GM12872 (cell line): ENCODE data around the gene SLC35A2.

Source experiments
- CTCF ChIP-seq: IDR thresholded peaks from 3 replicates; pipeline ENCODE4 v1.5.1; 2011; ENCODE audit warnings: low read depth, mild to moderate bottlenecking, low read length, moderate library complexity; ENCODE audit not compliant: insufficient read depth

Gene SLC35A2

GRCh38 chrX:48890296-48890925 is 21.0 kb downstream of the SLC35A2 start:
- no peak for TF ChIP-seq CTCF

- no peak for TF ChIP-seq CTCF
Observed at GRCh38 chrX:48883729-48884128, 27.7 kb downstream of the SLC35A2 start.

GRCh38 chrX:48864210-48864609 is 47.2 kb downstream of the SLC35A2 start:
- TF ChIP-seq CTCF, result no peak

GRCh38 chrX:48854898-48855297 is 56.5 kb downstream of the SLC35A2 start:
- TF ChIP-seq CTCF, result no peak
